ENCODE results near the gene SACM1L.

SACM1L gene

DNA sequence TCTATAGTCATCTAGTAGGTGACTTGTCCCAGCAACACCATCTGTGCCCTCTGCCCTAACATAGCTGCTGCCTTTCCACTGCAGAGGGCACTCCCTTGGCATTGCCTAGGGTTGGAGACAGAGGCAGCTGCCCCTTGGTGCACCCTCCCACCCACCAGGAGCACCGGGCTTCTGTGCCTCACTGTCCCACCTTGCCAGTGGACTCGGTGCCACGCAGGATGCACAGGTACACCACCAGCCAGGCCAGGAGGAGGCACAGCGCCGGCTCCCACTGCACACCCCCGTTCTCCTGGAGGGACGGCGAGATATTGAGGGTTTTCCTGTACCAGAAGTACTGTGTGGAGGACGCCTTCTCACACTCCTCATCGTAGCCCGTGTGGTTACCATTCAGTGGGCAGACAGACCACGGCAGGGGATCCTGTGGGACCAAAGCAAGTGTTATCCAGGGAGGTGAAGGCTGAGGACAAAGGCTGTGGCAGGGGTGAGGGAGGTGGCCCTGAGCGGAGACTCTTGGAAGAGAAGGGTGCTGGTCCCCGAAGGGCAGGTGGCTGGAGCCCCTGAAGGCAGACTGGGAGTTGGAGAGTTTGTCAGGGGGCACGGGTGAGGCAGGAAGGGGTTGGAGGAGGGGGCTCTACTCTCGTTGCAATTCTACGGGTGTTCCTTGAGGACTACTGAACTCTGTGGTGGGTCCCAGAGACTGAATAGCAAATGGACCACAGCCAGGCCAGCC, 86.5 kb downstream of the SACM1L start:
- CTCF ChIA-PET: no interaction called here
- no peak for TF ChIP-seq SUZ12 (IDR thresholded peaks at IDR 0.05)
- no peak for TF ChIP-seq TARDBP (IDR thresholded peaks at IDR 0.05)
- no peak for TF ChIP-seq ARNT (IDR thresholded peaks at IDR 0.05)
- no peak for TF ChIP-seq FOXA1 (IDR thresholded peaks at IDR 0.05)
- no peak for TF ChIP-seq BHLHE40 (IDR thresholded peaks at IDR 0.05; ENCODE audit: borderline replicate concordance)
- no peak for TF ChIP-seq NFRKB (IDR thresholded peaks at IDR 0.05)
- no peak for TF ChIP-seq L3MBTL2 (conservative IDR thresholded peaks at IDR 0.05)
- no peak for TF ChIP-seq ZNF384 (IDR thresholded peaks at IDR 0.05)
- no peak for TF ChIP-seq ELF4 (IDR thresholded peaks at IDR 0.05)
- no peak for TF ChIP-seq SP1 (IDR thresholded peaks at IDR 0.05)
- no peak for TF ChIP-seq CTBP1 (IDR thresholded peaks at IDR 0.05; ENCODE audit: borderline replicate concordance)
- no peak for TF ChIP-seq FOXK2 (IDR thresholded peaks at IDR 0.05)
- POLR2A ChIA-PET: interaction anchor here (0.5 kb wide), 1 partner anchor 1265 kb away, joined by 3 read pairs; no protein-coding TSS in a partner anchor
- no peak for DNase-seq (ENCODE audit: extremely low spot score)

DNA sequence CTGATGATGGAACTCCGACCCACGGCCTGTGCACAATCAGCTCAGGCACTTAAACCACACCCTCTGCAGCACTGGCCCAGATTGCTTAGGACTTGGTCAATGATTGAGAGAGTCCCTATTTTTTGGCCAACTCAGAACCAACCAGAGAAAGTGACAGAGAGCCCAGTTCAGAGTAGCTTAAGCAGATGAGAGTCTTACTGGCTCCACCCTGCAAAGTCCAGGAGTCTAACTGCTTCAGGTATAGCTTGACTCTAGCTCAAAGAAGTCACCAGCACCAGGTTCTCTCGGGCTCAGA, 87.1 kb downstream of the SACM1L start:
- TF ChIP-seq NFRKB (IDR thresholded peaks at IDR 0.05) (no peak), SP1 (IDR thresholded peaks at IDR 0.05) (no peak), L3MBTL2 (conservative IDR thresholded peaks at IDR 0.05) (no peak), BHLHE40 (IDR thresholded peaks at IDR 0.05; ENCODE audit: borderline replicate concordance) (no peak), ZNF384 (IDR thresholded peaks at IDR 0.05) (no peak), FOXA1 (IDR thresholded peaks at IDR 0.05) (no peak), HDGF (IDR thresholded peaks at IDR 0.05; ENCODE audit: borderline replicate concordance) (no peak), FOXK2 (IDR thresholded peaks at IDR 0.05) (no peak), FOXM1 (IDR thresholded peaks at IDR 0.05; ENCODE audit: borderline replicate concordance) (no peak), TARDBP (IDR thresholded peaks at IDR 0.05) (no peak), LEF1 (IDR thresholded peaks at IDR 0.05; ENCODE audit: borderline replicate concordance) (no peak), SUZ12 (IDR thresholded peaks at IDR 0.05) (no peak), ELF4 (IDR thresholded peaks at IDR 0.05) (no peak)
- TF ChIP-seq, protein P1, sequence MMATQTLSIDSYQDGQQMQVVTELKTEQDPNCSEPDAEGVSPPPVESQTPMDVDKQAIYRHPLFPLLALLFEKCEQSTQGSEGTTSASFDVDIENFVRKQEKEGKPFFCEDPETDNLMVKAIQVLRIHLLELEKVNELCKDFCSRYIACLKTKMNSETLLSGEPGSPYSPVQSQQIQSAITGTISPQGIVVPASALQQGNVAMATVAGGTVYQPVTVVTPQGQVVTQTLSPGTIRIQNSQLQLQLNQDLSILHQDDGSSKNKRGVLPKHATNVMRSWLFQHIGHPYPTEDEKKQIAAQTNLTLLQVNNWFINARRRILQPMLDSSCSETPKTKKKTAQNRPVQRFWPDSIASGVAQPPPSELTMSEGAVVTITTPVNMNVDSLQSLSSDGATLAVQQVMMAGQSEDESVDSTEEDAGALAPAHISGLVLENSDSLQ (IDR thresholded peaks at IDR 0.05): no peak
- CTCF ChIA-PET: no interaction called here
- POLR2A ChIA-PET: no interaction called here
- DNase-seq (ENCODE audit: extremely low spot score): no peak

DNA sequence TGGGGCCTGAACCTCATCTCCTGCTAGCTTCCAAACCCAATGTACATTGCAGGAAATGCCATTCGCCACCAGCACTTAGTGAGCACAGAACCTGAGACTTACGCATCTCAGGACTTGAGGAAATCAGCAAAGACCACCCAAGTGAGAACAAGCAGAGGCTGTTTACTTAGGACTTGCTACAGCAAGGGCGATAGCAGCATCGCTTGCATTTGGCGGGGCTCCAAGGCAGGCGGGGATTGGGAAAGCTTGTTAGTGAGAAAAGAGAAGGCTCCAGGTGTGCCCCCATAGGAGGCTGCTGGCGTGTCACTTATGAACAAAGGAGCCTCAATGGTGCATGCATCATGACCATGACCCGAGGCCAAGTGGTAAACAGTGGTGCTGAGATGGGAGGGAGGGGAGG, 87.4 kb downstream of the SACM1L start:
- ChIA-PET POLR2A (no interaction called here), CTCF (no interaction called here)
- DNase-seq (ENCODE audit: extremely low spot score): no peak
- TF ChIP-seq FOXK2 (IDR thresholded peaks at IDR 0.05) (no peak), ZNF384 (IDR thresholded peaks at IDR 0.05) (no peak), HDGF (IDR thresholded peaks at IDR 0.05; ENCODE audit: borderline replicate concordance) (no peak), TARDBP (IDR thresholded peaks at IDR 0.05) (no peak), ELF4 (IDR thresholded peaks at IDR 0.05) (no peak), FOXM1 (IDR thresholded peaks at IDR 0.05; ENCODE audit: borderline replicate concordance) (no peak), CTBP1 (IDR thresholded peaks at IDR 0.05; ENCODE audit: borderline replicate concordance) (no peak)

DNA sequence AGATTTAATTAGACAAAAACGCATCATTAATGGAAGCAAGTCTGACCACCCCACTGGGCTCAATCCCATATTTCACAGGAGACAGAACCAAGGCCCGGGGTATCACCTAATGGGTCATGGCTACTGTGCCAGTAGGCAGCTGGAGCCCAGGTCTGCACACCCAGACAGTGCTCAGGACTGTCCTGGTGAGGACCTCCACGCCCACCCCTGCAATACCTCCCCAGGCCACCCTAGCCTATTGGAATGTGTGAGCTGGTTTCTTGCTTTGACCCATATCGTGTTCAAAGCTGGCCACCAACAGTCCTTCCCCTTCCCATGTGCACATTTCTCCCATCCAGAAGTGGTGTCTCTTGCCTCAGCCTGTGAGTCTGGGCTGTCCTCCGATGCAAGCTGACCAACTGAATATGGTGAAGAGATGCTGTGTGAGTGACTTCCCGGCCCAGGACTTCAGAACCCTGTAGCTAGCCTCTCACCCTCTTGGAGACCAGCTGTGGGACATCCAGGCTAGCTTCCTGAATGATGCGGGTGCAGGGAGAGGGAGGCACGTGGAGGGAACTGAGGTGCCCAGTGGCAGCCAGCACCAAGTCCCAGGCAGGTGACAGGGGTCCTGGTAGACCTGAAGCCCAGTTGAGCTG, 88.0 kb downstream of the SACM1L start:
- TF ChIP-seq FOXM1 (IDR thresholded peaks at IDR 0.05; ENCODE audit: borderline replicate concordance) (no peak), FOXA1 (IDR thresholded peaks at IDR 0.05) (no peak), L3MBTL2 (conservative IDR thresholded peaks at IDR 0.05) (no peak), FOXK2 (IDR thresholded peaks at IDR 0.05) (no peak), ZNF384 (IDR thresholded peaks at IDR 0.05) (no peak), SUZ12 (IDR thresholded peaks at IDR 0.05) (no peak), NFRKB (IDR thresholded peaks at IDR 0.05) (no peak), BHLHE40 (IDR thresholded peaks at IDR 0.05; ENCODE audit: borderline replicate concordance) (no peak), ELF4 (IDR thresholded peaks at IDR 0.05) (no peak), SP1 (IDR thresholded peaks at IDR 0.05) (no peak)
- POLR2A ChIA-PET: no interaction called here
- CTCF ChIA-PET: interaction anchor here (1.0 kb wide), 1 partner anchor 75 kb away, joined by 3 read pairs; no protein-coding TSS in a partner anchor
- DNase-seq (ENCODE audit: extremely low spot score): no peak

DNA sequence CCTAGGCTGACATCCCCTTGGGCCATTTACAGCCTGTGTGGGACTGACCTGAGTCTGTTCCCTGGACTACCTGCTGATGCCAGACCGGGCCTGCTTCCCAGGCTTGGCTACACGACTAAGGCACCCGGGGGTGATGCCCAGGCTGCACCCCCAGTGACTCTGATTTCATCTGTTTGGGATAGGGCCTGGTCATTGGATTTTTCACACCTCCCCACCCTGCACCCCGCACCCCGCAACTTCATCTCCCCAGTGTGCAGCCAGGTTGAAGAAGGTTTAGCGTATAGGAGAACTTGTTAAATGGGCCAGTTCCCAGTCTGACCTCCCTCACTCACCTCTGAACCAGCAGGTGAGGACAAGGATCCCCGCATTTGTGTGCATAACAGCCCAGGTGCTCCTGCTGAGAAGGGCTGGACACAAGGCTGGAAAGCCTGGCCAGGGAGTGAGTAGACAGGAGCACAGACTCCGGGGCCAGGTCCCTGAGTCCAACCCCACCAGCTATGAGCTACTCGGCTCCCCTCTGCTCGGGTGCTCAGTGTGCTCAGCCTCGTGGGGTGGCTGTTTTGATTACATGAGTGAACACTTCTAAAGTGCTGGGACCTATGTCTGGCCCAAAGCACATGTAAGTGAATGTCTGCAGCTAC, 88.7 kb downstream of the SACM1L start:
- TF ChIP-seq ZNF384 (IDR thresholded peaks at IDR 0.05) (no peak), BHLHE40 (IDR thresholded peaks at IDR 0.05; ENCODE audit: borderline replicate concordance) (no peak), SUZ12 (IDR thresholded peaks at IDR 0.05) (no peak), FOXK2 (IDR thresholded peaks at IDR 0.05) (no peak), LEF1 (IDR thresholded peaks at IDR 0.05; ENCODE audit: borderline replicate concordance) (no peak), SP1 (IDR thresholded peaks at IDR 0.05) (no peak)
- POLR2A ChIA-PET: no interaction called here
- CTCF ChIA-PET: interaction anchor here (1.0 kb wide), 1 partner anchor 75 kb away, joined by 3 read pairs; no protein-coding TSS in a partner anchor
- no peak for DNase-seq (ENCODE audit: extremely low spot score)

DNA sequence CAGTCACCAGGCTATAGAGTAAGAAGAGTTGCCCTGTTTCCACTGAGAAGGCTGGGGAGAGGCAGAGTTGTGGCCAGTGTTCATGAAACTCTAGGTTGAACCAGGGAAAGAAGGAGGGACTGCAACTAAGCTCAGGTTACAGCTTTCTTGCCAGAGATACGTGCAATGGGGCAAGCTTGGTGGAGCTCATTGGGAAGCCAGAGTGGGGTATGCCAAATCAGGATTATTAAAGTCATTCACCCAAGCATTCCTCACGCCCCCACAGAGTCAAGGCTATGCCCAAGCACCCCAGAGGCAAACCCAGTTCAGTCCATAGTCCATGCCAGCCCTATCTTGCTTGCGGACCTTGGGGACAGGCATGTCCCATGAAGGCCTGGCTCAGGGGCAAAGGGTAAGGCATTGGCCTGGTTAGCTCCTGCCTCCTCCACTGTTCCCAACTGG, 89.6 kb downstream of the SACM1L start:
- TF ChIP-seq ELF4 (IDR thresholded peaks at IDR 0.05): no peak
- ChIA-PET CTCF (no interaction called here), POLR2A (no interaction called here)
- DNase-seq (ENCODE audit: extremely low spot score): no peak
